Activated B cell treated with CpG ODN at 0.5 μM for 24 hours (primary cell): Measurements from ENCODE around the gene ARVCF. TPM values are rescaled to one million over a fixed set of nuclear protein-coding genes. Genes with fewer than 3 reads are reported as not detected.

Experiments
- ATAC-seq: fragments of 200-7000 bp; cut with Tn5 transposase; one replicate; pipeline ENCODE4 v1.10.0; 2021; ENCODE audit warnings: low read depth, mild to moderate bottlenecking, moderate library complexity
- CTCF ChIA-PET: fragments of 350-600 bp; sonication (Branson Sonifier 250); formaldehyde crosslinking; loops from one replicate; lab custom pipeline; 2021; ENCODE audit warnings: antibody characterized with exemption; lab: Charles Lee
- POLR2A ChIA-PET: fragments of 350-600 bp; sonication (Branson Sonifier 250); formaldehyde crosslinking; loops from one replicate; lab custom pipeline; 2021; ENCODE audit warnings: antibody characterized with exemption; lab: Charles Lee
- DNase-seq: peaks from one replicate; pipeline ENCODE4 v3.0.0; 2022
- H3K27ac Mint-ChIP-seq: one replicate; pipeline ENCODE4 v1.8.0; 2020; ENCODE audit warnings: mixed read lengths
- H3K27me3 Mint-ChIP-seq: one replicate; pipeline ENCODE4 v1.8.0; 2021; ENCODE audit warnings: mixed read lengths
- H3K36me3 Mint-ChIP-seq: one replicate; pipeline ENCODE4 v1.8.0; 2021; ENCODE audit warnings: low read depth, mixed read lengths
- H3K4me1 Mint-ChIP-seq: one replicate; pipeline ENCODE4 v1.8.0; 2021; ENCODE audit warnings: mixed read lengths
- H3K4me3 Mint-ChIP-seq: one replicate; pipeline ENCODE4 v1.8.0; 2020; ENCODE audit warnings: mild to moderate bottlenecking, mixed read lengths
- H3K9me3 Mint-ChIP-seq: one replicate; pipeline ENCODE4 v1.8.0; 2020; ENCODE audit warnings: mixed read lengths
- CTCF ChIP-seq: fragments of 200-600 bp; IDR thresholded peaks from one replicate; pipeline ENCODE4 v1.8.0; 2022; ENCODE audit warnings: antibody characterized with exemption, mild to moderate bottlenecking
- intact Hi-C: fragments of 100-400 bp; cut with micrococcal nuclease; formaldehyde crosslinking; loops from one replicate; pipeline ENCODE4 v1.15.1; 2024
- total RNA-seq: library from RNA; stranded (reverse); gene quantifications from 2 replicates; pipeline ENCODE4 v1.2.3, GENCODE V29; 2022

ARVCF gene
- total RNA-seq, 1 donor from 2014 or later = 6.5 TPM

GRCh38 chr22:19968450-19968891 is 48.2 kb downstream of the ARVCF start:
- Mint-ChIP-seq H3K9me3 (no peaks in the 10 kb centered on the region), H3K4me3 (no peak overlapping the region), H3K4me1 (no peaks in the 10 kb centered on the region), H3K27ac (no peak overlapping the region), H3K36me3 (peaks cover 32% of the 10 kb centered on the region), H3K27me3 (no peaks in the 10 kb centered on the region)
- POLR2A ChIA-PET = no interaction called here
- TF ChIP-seq CTCF = no peak
- intact Hi-C loops = no loop called here
- DNase-seq (no peak), ATAC-seq (no peak)
- CTCF ChIA-PET = interaction anchor here (0.7 kb wide), 1 partner anchor 47 kb away, joined by 3 read pairs; no protein-coding TSS in a partner anchor

GRCh38 chr22:19967850-19968449 is 48.7 kb downstream of the ARVCF start:
- CTCF ChIA-PET = no interaction called here
- H3K27ac Mint-ChIP-seq = no peak overlapping the region
- H3K27me3 Mint-ChIP-seq = no peaks in the 10 kb centered on the region
- ATAC-seq (no peak), DNase-seq (no peak)
- H3K4me3 Mint-ChIP-seq = no peak overlapping the region
- intact Hi-C loops = no loop called here
- TF ChIP-seq CTCF = no peak
- no peaks in the 10 kb centered on the region for H3K9me3 Mint-ChIP-seq
- H3K4me1 Mint-ChIP-seq = no peaks in the 10 kb centered on the region
- peaks cover 32% of the 10 kb centered on the region for H3K36me3 Mint-ChIP-seq
- POLR2A ChIA-PET = no interaction called here

GRCh38 chr22:19966908-19967750 is 49.5 kb downstream of the ARVCF start:
- H3K9me3 Mint-ChIP-seq = no peaks in the 10 kb centered on the region
- H3K27ac Mint-ChIP-seq = no peak overlapping the region
- POLR2A ChIA-PET = interaction anchor here (0.6 kb wide), 1 partner anchor 54 kb away, joined by 5 read pairs; no protein-coding TSS in a partner anchor
- DNase-seq (no peak), ATAC-seq (no peak)
- intact Hi-C loops = no loop called here
- no peaks in the 10 kb centered on the region for H3K4me1 Mint-ChIP-seq
- H3K4me3 Mint-ChIP-seq = no peak overlapping the region
- H3K36me3 Mint-ChIP-seq = peaks cover 32% of the 10 kb centered on the region
- TF ChIP-seq CTCF = no peak
- no peaks in the 10 kb centered on the region for H3K27me3 Mint-ChIP-seq
- CTCF ChIA-PET = no interaction called here

- ChIA-PET POLR2A (interaction anchor here (0.6 kb wide), 1 partner anchor 55 kb away, joined by 5 read pairs; no protein-coding TSS in a partner anchor), CTCF (no interaction called here)
- intact Hi-C loops = no loop called here
- Mint-ChIP-seq H3K27ac (no peak overlapping the region), H3K4me1 (no peaks in the 10 kb centered on the region), H3K36me3 (peaks cover 32% of the 10 kb centered on the region), H3K27me3 (no peaks in the 10 kb centered on the region), H3K4me3 (no peak overlapping the region), H3K9me3 (no peaks in the 10 kb centered on the region)
- TF ChIP-seq CTCF = no peak
- ATAC-seq = no peak
- no peak for DNase-seq
Observed at GRCh38 chr22:19965771-19966709, 50.6 kb downstream of the ARVCF start.
